KMS-11 (cell line): ENCODE measurements around the gene GALNT9.

Experiments used
- H2AFZ ChIP-seq: fragments of 200-600 bp; sonication (generic); 2 replicates; pipeline ENCODE4 v1.6.1; 2016; ENCODE audit warnings: antibody characterized with exemption, mixed run types, low read depth
- H3K27ac ChIP-seq: fragments of 200-600 bp; sonication (generic); 2 replicates; pipeline ENCODE4 v1.6.1; 2016; ENCODE audit warnings: mild to moderate bottlenecking, mixed run types
- H3K27me3 ChIP-seq: fragments of 200-600 bp; sonication (generic); 2 replicates; pipeline ENCODE4 v1.6.1; 2017; ENCODE audit warnings: mild to moderate bottlenecking, low read depth, mixed run types, moderate library complexity; ENCODE audit not compliant: insufficient read depth
- H3K36me3 ChIP-seq: fragments of 200-600 bp; sonication (generic); 2 replicates; pipeline ENCODE4 v1.6.1; 2017; ENCODE audit warnings: mild to moderate bottlenecking, mixed run types; ENCODE audit not compliant: insufficient read depth
- H3K4me1 ChIP-seq: fragments of 200-600 bp; sonication (generic); 2 replicates; pipeline ENCODE4 v1.6.1; 2016; ENCODE audit warnings: mild to moderate bottlenecking, low read depth, mixed run types; ENCODE audit not compliant: poor library complexity, severe bottlenecking
- H3K4me2 ChIP-seq: fragments of 200-600 bp; sonication (generic); 2 replicates; pipeline ENCODE4 v1.7.0; 2016; ENCODE audit warnings: mild to moderate bottlenecking, mixed run types
- H3K4me3 ChIP-seq: fragments of 200-600 bp; sonication (generic); IDR thresholded peaks from 2 replicates; pipeline ENCODE4 v1.6.1; 2017; ENCODE audit warnings: low read depth, low read length, mixed read lengths; ENCODE audit not compliant: insufficient read depth
- H3K79me2 ChIP-seq: fragments of 200-600 bp; sonication (generic); 2 replicates; pipeline ENCODE4 v1.6.1; 2016; ENCODE audit warnings: low read depth, mixed run types; ENCODE audit not compliant: insufficient read depth
- H3K9ac ChIP-seq: fragments of 200-600 bp; sonication (generic); 2 replicates; pipeline ENCODE4 v1.6.1; 2016; ENCODE audit warnings: mild to moderate bottlenecking, mixed run types
- H4K20me1 ChIP-seq: fragments of 200-600 bp; sonication (generic); 2 replicates; pipeline ENCODE4 v1.6.1; 2016; ENCODE audit warnings: mild to moderate bottlenecking, mixed run types; ENCODE audit not compliant: insufficient read depth
- TF ChIP-seq, protein P1 (sequence below): fragments of 200-600 bp; sonication (generic); conservative IDR thresholded peaks from 2 replicates; pipeline ENCODE4 v1.6.1; 2017; ENCODE audit warnings: low read depth, mild to moderate bottlenecking, antibody characterized with exemption, low read length, moderate library complexity, mixed read lengths

GALNT9 gene

DNA sequence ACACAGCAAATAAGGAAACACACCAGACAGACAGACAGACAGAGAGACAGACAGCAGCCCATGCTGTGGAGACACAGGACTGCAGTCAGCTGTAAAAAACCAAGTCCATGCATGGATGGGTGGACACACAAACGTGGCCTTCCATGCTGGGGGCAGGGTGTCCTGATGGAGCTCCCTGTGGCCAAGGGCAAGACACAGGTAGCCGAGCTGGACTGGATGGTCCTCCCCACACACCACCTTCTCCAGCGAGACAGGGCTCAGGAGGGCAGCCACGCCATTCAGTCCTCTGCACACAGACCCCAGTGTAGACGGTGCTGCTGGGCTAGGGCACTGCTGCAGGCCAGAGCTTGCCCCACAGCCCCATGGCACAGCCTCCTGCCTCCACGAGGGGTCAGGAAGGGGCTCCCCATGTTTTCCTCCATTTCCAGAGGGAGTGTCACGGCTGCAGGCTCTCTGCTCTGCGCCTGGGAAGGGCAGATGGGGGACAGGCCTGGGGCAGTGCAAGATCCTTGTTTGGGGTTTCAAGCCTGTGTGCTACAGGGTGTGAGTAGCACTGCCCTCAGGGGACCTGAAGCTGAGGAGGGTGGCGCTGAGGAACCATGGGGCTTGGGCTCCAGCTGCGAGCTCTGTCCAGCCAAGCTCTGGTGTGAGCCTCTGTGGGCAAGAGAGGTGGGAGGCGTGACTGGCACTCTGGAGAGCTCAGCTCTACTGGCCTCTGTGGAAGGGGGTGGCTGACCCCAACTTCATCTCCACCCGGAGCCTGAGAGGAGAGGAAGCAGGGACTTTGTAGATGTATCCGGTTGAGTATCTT is 67.9 kb downstream of the GALNT9 start:
- Histone ChIP-seq H3K79me2 (no peaks in the 10 kb centered on the region), H3K4me3 (no peak overlapping the region), H3K4me1 (no peaks in the 10 kb centered on the region), H2AFZ (no peak overlapping the region), H3K27ac (no peak overlapping the region), H4K20me1 (no peaks in the 10 kb centered on the region), H3K9ac (no peak overlapping the region), H3K4me2 (no peak overlapping the region), H3K27me3 (no peaks in the 10 kb centered on the region; the same call in 1 of the 2 replicates), H3K36me3 (no peaks in the 10 kb centered on the region)
- TF ChIP-seq, protein P1, sequence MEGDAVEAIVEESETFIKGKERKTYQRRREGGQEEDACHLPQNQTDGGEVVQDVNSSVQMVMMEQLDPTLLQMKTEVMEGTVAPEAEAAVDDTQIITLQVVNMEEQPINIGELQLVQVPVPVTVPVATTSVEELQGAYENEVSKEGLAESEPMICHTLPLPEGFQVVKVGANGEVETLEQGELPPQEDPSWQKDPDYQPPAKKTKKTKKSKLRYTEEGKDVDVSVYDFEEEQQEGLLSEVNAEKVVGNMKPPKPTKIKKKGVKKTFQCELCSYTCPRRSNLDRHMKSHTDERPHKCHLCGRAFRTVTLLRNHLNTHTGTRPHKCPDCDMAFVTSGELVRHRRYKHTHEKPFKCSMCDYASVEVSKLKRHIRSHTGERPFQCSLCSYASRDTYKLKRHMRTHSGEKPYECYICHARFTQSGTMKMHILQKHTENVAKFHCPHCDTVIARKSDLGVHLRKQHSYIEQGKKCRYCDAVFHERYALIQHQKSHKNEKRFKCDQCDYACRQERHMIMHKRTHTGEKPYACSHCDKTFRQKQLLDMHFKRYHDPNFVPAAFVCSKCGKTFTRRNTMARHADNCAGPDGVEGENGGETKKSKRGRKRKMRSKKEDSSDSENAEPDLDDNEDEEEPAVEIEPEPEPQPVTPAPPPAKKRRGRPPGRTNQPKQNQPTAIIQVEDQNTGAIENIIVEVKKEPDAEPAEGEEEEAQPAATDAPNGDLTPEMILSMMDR: no peak

DNA sequence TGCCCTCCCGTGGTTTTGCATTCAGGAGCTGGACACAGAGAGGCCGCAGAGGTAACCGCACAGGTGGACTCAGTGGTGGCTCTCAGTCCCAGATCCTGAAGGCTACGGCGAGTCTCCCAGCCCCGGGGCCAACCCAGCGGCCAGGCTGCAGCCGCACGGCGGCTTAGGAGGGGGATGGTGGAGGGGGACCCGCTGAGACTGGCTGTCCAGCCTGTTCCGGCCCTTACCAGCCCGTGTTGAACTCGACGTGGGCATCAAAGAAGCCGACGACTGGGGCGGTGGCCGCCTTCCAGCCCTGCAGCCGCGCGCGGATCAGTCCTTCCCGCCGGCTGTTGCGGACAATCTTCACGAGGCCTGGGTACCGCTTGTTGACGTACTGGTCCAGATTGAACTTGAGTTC is 68.7 kb downstream of the GALNT9 start:
- Histone ChIP-seq H3K27me3 (no peaks in the 10 kb centered on the region; the same call in 1 of the 2 replicates), H3K79me2 (no peaks in the 10 kb centered on the region)
- TF ChIP-seq, protein P1: no peak

DNA sequence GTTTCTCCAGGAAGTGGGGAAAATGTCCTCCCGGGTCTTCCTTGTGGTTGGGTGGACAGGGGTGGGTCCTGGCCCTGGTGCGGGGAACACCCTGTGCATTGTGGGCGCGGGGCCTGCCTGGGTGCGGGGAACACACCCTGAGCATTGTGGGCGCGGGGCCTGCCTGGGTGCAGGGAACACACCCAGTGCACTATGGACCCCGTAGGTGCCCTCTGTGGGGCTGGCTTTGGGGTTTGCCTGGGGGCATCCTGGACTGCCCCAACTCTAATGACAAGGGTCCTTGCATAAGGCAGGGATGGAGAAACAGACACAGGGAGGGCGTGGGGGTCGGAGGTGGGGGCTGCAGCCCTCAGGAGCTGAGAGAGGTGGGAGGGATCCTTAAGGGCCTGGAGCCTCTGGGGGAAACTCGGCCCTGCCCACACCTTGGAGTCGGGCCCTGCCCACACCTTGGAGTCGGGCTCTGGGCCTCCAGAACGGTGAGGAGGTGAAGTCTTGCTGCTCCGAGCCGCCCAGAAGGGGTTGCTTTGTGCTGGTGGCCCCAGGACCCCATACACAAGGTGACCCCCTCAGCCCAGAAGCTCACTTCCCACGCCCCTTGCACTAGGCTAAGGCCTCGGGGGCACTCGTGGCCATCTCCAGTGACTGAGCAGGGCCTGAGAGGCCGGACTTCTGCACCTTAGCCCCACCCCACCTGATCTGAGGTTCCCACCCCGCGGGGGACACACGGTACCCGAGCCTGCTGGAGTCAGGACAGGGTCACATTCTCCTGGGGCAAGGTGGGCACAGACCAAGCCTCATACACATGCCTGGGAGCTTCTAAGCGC is 69.3 kb downstream of the GALNT9 start:
- no peaks in the 10 kb centered on the region for H3K4me1 ChIP-seq
- no peak overlapping the region for H3K4me3 ChIP-seq
- H3K79me2 ChIP-seq: no peaks in the 10 kb centered on the region
- H3K36me3 ChIP-seq: no peaks in the 10 kb centered on the region
- TF ChIP-seq, protein P1: no peak
- no peak overlapping the region for H2AFZ ChIP-seq
- no peaks in the 10 kb centered on the region; the same call in 1 of the 2 replicates for H3K27me3 ChIP-seq
- no peak overlapping the region for H3K9ac ChIP-seq
- H4K20me1 ChIP-seq: no peaks in the 10 kb centered on the region
- no peak overlapping the region for H3K27ac ChIP-seq
- H3K4me2 ChIP-seq: no peak overlapping the region

More for the DNA sequence above, 68.7 kb downstream of the GALNT9 start:
- H4K20me1 ChIP-seq: no peaks in the 10 kb centered on the region
- H3K4me1 ChIP-seq: no peaks in the 10 kb centered on the region
- H2AFZ ChIP-seq: no peak overlapping the region
- H3K4me2 ChIP-seq: no peak overlapping the region
- H3K9ac ChIP-seq: no peak overlapping the region
- H3K27ac ChIP-seq: no peak overlapping the region
- H3K36me3 ChIP-seq: no peaks in the 10 kb centered on the region
- no peak overlapping the region for H3K4me3 ChIP-seq

DNA sequence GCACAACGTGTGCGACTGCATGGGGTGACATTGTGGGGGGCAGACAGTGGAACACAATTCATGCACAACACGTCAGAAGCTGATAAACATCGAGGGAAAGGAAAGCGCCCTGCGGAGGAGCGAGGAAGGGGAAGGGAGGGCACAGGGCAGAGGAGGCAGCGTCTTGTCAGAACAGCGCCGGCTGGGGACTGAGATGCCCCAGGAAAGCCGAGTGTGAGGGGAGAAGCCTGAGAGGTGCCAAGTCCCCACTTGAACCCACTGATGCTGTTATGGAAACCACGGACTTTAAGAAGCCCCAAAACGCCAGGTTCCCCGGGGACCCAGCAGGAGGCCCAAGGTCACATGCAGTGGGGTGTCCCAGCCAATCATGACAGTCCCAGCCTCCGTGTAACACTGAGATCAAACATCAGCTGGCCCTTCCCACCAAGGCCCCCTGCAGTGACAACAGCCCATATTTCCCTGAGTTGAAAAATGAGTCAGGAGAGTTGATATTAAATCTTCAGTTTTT is 70.0 kb downstream of the GALNT9 start:
- Histone ChIP-seq H3K4me1 (no peaks in the 10 kb centered on the region), H3K27me3 (no peaks in the 10 kb centered on the region; the same call in 1 of the 2 replicates), H3K36me3 (no peaks in the 10 kb centered on the region), H3K27ac (no peak overlapping the region), H3K79me2 (no peaks in the 10 kb centered on the region), H3K4me2 (no peak overlapping the region), H3K9ac (no peak overlapping the region), H4K20me1 (no peaks in the 10 kb centered on the region), H2AFZ (no peak overlapping the region), H3K4me3 (no peak overlapping the region)
- TF ChIP-seq, protein P1: no peak
